Choroid plexus epithelial cell (primary cell): ENCODE results near the gene LEAP2.

Source experiments
- DNase-seq: peaks from one replicate; pipeline ENCODE4 v3.0.0-alpha.2; 2010; ENCODE audit warnings: low read depth
- H3K4me3 ChIP-seq: 2 replicates; pipeline ENCODE4 v1.5.1; 2011; ENCODE audit warnings: low read depth, mild to moderate bottlenecking, control low read depth, low read length, moderate library complexity
- TF ChIP-seq, protein P1 (sequence below): conservative IDR thresholded peaks from 2 replicates; pipeline ENCODE4 v1.5.1; 2011; ENCODE audit warnings: low read depth, mild to moderate bottlenecking, control low read depth, inconsistent platforms, low read length, moderate library complexity

The LEAP2 gene

DNA sequence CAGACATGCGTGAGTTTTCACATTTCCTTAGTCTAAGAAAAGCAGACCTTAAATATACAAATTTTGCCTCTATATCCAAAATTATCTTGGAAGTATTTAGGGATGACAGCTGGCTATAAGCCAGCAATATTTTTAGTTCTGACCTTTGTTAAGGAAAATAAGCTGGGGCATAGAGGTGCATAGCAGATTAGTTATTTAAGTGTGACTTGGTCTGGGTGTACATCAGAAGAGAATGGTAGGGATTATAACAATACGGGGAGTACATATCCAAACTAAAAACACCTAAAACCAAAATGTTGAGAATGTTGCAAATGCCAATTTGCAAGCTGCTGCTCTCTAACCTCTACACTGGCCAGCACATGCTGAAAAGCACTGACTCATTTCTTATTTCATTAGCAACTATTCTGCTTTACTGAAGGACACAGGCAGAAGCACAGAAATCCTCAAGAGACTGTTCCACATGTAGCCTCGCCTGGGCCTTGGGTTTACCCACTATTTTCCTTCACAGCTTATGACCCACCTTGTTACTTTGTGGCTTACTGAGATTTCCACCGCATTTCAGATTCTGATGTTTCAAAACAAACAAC is 22.3 kb downstream of the LEAP2 start:
- H3K4me3 ChIP-seq, result no peak overlapping the region
- TF ChIP-seq, protein P1, sequence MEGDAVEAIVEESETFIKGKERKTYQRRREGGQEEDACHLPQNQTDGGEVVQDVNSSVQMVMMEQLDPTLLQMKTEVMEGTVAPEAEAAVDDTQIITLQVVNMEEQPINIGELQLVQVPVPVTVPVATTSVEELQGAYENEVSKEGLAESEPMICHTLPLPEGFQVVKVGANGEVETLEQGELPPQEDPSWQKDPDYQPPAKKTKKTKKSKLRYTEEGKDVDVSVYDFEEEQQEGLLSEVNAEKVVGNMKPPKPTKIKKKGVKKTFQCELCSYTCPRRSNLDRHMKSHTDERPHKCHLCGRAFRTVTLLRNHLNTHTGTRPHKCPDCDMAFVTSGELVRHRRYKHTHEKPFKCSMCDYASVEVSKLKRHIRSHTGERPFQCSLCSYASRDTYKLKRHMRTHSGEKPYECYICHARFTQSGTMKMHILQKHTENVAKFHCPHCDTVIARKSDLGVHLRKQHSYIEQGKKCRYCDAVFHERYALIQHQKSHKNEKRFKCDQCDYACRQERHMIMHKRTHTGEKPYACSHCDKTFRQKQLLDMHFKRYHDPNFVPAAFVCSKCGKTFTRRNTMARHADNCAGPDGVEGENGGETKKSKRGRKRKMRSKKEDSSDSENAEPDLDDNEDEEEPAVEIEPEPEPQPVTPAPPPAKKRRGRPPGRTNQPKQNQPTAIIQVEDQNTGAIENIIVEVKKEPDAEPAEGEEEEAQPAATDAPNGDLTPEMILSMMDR, result no peak
- peak; percentile 37 for DNase-seq

DNA sequence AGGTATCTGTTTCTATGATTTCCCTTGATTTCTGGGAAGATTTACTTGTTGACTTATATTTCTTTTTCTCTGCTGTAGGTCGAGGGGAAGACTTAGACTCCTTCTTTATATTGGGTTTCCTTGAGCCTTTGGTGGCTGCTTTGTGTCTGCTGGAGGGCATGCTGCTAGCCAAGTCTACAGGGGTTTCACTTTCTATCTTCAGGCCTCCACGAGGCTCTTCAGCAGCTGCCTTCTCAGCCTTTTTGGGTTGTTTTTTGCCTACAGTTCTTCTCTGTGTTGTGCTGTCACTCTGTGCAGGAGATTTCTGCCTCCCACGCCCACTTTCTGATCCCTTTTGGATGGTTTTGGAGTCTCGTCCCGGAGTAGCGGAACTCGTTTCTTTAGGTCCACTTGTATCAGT is 23.2 kb downstream of the LEAP2 start:
- DNase-seq, result no peak
- H3K4me3 ChIP-seq, result no peak overlapping the region
- TF ChIP-seq, protein P1, result no peak

DNA sequence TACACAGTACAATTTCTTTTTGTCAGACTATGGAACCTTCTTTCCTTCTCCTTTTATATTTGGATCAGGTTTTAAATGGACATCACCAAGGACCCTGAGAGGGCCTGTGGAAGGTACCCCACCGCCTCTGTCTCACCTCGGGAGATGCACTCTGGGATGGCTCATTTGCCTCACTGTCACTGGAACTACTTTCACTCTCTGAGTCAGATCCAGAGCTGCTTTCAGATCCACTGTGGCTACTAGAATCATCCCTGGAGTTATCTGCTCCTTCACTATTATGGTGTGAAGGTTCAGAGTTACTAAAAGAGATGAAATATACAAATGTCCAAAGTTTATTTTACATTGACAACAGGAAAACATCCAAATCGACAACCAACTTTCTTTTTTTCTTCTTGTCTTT is 24.6 kb downstream of the LEAP2 start:
- no peak overlapping the region for H3K4me3 ChIP-seq
- TF ChIP-seq, protein P1, result no peak
- no peak for DNase-seq

DNA sequence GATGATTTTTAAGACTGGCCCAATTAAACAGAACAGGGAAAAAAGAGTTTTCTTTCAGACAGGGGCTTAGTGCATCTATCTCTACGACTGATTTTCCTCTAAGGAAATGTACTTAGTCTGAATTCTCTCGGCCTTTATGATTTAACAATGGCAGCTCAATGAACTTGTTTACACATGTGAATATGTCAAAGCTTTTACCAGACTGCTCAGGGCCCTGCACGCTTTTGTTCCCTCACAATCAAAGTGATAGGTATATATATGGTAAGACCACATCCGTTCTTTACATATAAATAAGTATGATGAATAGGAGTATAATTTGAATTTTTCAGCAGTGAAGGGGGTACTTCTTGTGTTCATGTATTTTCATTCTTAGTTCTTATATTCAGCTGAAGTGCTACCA is 27.6 kb downstream of the LEAP2 start:
- TF ChIP-seq, protein P1, result no peak

DNA sequence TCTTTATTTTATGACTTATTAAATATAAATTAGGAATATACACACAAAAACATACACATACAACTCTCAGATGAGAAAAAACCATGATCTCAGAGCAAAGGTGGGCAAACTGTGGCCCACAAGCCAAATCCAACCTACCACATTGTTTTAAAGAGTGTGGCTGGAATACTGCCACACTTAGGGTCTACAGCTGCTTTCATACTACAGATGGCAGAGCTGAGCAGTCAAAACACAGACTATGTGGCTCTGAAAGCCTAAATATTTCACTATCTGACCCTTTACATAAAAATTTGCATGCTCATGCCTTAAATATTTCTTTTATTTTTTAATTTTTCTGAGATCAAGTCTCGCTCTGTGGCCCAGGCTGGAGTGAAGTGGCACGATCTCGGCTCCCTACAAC is 28.3 kb downstream of the LEAP2 start:
- H3K4me3 ChIP-seq, result no peak overlapping the region
- peak; percentile 22 for DNase-seq
- TF ChIP-seq, protein P1, result peak; percentile 15

More for the DNA sequence above, 27.6 kb downstream of the LEAP2 start:
- H3K4me3 ChIP-seq, result no peak overlapping the region
- DNase-seq, result no peak

DNA sequence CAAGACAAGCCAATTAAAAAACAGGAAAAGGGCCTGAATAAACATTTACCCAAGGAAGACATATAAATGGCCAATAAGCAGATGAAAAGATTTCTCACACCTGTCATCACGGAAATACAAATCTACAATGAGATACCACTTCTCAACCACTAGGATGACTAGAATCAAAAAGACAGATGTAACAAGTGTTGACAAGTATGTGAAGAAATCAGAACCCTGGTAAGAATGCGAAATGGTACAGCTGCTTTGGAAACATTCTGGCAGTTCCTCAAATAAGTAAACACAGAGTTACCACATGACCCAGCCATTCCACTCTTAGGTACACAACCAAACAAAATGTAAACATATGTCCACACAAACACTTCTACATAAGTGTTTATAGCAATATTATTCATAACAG is 32.5 kb downstream of the LEAP2 start:
- TF ChIP-seq, protein P1, result peak; percentile 11
- H3K4me3 ChIP-seq, result no peak overlapping the region
- DNase-seq, result peak; percentile 74

DNA sequence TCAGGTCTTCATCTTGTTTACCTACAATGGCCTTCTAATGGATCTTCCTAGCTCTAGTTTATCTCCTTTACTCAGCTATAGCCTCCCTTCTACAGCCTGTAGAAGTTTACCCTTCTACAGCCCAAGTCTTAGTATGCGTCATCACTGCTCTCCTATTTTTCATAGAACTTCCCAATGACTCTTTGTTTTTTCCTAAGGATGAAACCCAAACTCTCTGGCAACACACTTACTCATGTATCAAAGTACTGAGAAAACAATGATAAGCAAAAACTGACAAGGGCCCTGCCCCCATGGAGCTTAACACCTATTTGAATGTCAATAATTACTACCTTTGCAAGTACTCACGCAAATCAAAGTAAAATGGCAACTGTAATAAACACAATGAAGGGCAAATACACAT is 33.7 kb downstream of the LEAP2 start:
- TF ChIP-seq, protein P1, result no peak
- no peak overlapping the region for H3K4me3 ChIP-seq
- DNase-seq, result no peak
